GM19043 (cell line): ENCODE data around the gene GREB1.

ENCODE experiments used
- ATAC-seq: cut with Tn5 transposase; IDR thresholded peaks from one replicate; pipeline ENCODE4 v1.9.1; 2021; ENCODE audit warnings: low read depth; ENCODE audit not compliant: unreplicated experiment

The GREB1 gene

GRCh38 chr2:11509657-11510360 lies 24.0 kb upstream of the GREB1 start:
- ATAC-seq: no peak

- no peak for ATAC-seq
Observed at GRCh38 chr2:11512431-11512830, 21.4 kb upstream of the GREB1 start.

GRCh38 chr2:11513319-11513718 lies 20.5 kb upstream of the GREB1 start:
- ATAC-seq: no peak

- no peak for ATAC-seq
Observed at GRCh38 chr2:11514081-11514730, 19.6 kb upstream of the GREB1 start.

GRCh38 chr2:11514904-11515303 lies 18.9 kb upstream of the GREB1 start:
- no peak for ATAC-seq

GRCh38 chr2:11515490-11515981 lies 18.3 kb upstream of the GREB1 start:
- ATAC-seq: no peak

- ATAC-seq: no peak
Observed at GRCh38 chr2:11516984-11517648, 16.7 kb upstream of the GREB1 start.

GRCh38 chr2:11517906-11518305 lies 15.9 kb upstream of the GREB1 start:
- ATAC-seq: no peak

- no peak for ATAC-seq
Observed at GRCh38 chr2:11520092-11520693, 13.7 kb upstream of the GREB1 start.

- ATAC-seq: no peak
Observed at GRCh38 chr2:11521775-11522174, 12.1 kb upstream of the GREB1 start.

GRCh38 chr2:11524470-11524869 lies 9.4 kb upstream of the GREB1 start:
- ATAC-seq: no peak

- no peak for ATAC-seq
Observed at GRCh38 chr2:11525762-11526161, 8.1 kb upstream of the GREB1 start.

GRCh38 chr2:11527001-11527400 lies 6.8 kb upstream of the GREB1 start:
- no peak for ATAC-seq

GRCh38 chr2:11528228-11528627 lies 5.6 kb upstream of the GREB1 start:
- no peak for ATAC-seq

GRCh38 chr2:11530864-11531465 lies 2.9 kb upstream of the GREB1 start:
- no peak for ATAC-seq

- ATAC-seq: no peak
Observed at GRCh38 chr2:11532416-11533055, 1.3 kb upstream of the GREB1 start.

- ATAC-seq: no peak
Observed at GRCh38 chr2:11534071-11534745, 363 bp downstream of the GREB1 start.

- ATAC-seq: no peak
Observed at GRCh38 chr2:11534746-11535484, 1.1 kb downstream of the GREB1 start.

- no peak for ATAC-seq
Observed at GRCh38 chr2:11535899-11536344, 2.1 kb downstream of the GREB1 start.
